Left cardiac atrium (tissue), 4 donors: ENCODE data around the gene ZNF267. TPM values are rescaled to one million over a fixed set of nuclear protein-coding genes. Genes with fewer than 3 reads are reported as not detected.
"Not testable (repeated sequence)": the region's sequence is repeated elsewhere in the genome, so short reads cannot be mapped to it uniquely, and the experiment has no call there.

ENCODE experiments used
- ATAC-seq, 2 donors: fragments of 200-7000 bp; cut with Tn5 transposase; one replicate each; pipeline ENCODE4 v1.9.1; 2020; ENCODE audit warnings: mild to moderate bottlenecking in 2 of 2, moderate library complexity in 2 of 2
- DNase-seq: peaks from one replicate; pipeline ENCODE4 v3.0.0-alpha.2; 2020
- intact Hi-C, 2 donors: fragments of 100-400 bp; cut with DNase I; formaldehyde crosslinking; loops; one replicate each; pipeline versions ENCODE4 v1.14.1 to v1.15.1; 2022 to 2023
- total RNA-seq, 2 donors: library from RNA; stranded (reverse); fragmentation: NEBNext Ultra II Directional; extraction: Animal tissue kit (Norgen Biotek cat#: 25700); gene quantifications; one replicate each; pipeline ENCODE4 v1.2.1, GENCODE V29; 2021
- donor health status: DM: no; HTN: yes; CAD: no.
- donor health status: DM: no; HTN: yes; CAD: no; lungs with severe emphysema.
- donor health status: DM: yes; HTN: yes; CAD: no.
- donor health status: Dilated cardiomyopathy.

Gene ZNF267
- total RNA-seq, 2 donors from 2014 or later: 8.4 to 8.5 TPM

DNA sequence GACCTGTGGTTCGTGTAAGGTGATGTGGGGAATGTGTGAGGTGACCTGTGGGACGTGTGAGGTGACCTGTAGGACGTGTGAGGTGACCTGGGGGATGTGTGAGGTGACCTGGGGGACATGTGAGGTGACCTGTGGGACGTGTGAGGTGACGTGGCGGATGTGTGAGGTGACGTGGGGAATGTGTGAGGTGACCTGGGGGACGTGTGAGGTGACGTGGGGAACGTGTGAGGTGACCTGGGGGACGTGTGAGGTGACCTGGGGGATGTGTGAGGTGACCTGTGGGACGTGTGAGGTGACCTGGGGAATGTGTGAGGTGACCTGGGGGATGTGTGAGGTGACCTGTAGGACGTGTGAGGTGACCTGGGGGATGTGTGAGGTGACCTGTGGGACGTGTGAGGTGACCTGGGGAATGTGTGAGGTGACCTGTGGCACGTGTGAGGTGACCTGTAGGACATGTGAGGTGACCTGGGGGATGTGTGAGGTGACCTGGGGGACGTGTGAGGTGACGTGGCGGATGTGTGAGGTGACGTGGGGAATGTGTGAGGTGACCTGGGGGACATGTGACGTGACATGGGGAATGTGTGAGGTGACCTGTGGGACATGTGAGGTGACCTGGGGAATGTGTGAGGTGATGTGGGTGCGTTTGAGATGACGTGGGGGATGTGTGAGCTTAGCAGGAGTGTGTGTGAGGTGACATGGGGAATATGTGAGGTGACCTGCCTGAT is 86.7 kb downstream of the ZNF267 start:
- intact Hi-C loops, ATAC-seq, DNase-seq: not testable (repeated sequence)
